Erythroblast (primary cell): ENCODE measurements around the gene FLAD1.

Source experiments
- GATA1 ChIP-seq: IDR thresholded peaks from 2 replicates; pipeline ENCODE4 v1.6.1; 2011; ENCODE audit warnings: low read depth, mild to moderate bottlenecking, control low read depth, low read length, moderate library complexity
- POLR2A ChIP-seq: IDR thresholded peaks from 2 replicates; pipeline ENCODE4 v1.6.1; 2011; ENCODE audit warnings: mild to moderate bottlenecking, low read length

DNA sequence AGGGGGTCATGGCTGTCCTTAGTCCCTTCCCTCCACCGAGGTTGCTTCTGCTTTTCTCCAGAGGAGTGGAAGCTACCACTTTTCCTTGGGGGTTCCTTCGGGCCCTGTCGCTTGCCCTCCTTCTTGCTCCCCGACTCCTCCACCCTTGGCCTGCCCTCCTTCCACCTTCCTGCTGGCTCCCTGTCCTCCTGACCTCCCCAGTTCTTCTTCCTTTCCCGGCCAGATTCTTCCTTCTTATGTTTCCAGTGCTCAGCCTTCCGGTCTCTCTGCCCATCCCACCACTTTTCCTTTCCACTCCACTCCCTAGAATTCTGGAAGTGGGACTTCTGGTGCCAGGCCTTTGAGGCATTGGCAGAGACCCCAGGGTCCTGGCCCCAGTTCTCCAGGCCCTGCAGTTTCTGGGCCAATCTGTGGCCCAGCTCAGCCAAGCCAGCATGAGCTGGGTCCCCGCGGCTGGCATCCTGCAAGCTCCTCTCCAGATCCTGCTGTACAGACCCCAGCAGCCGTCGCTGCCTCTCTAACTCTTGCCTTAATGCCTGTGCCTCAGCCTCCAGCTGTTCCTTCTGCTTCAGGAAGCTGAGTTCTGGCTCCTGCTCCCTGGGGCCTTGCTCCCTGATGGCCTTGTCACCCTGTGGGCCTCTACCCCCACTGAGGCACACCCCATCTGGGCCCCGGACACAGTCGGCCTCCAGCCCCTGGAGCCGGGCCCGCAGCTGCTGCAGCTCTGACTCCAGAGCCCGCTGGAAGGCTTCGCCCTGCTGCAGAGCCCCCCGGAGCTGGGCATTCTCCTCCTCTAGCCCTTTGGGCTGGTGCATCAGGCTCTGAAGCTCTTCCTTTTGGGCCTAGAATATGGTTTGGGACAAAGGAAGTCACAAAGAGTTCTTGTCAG is 36.9 kb upstream of the FLAD1 start:
- TF ChIP-seq POLR2A (no peak), GATA1 (no peak)
